B cell (primary cell): ENCODE measurements around the gene MMP11. TPM values are rescaled to one million over a fixed set of nuclear protein-coding genes. Genes with fewer than 3 reads are reported as not detected.
A peak's percentile ranks its signal among the peaks of the same experiment; 100 is the strongest.

Experiments
- ATAC-seq: fragments of 200-7000 bp; cut with Tn5 transposase; one replicate; pipeline ENCODE4 v1.10.0; 2021; ENCODE audit warnings: low read depth, mild to moderate bottlenecking, moderate number of reproducible peaks, moderate library complexity
- CTCF ChIA-PET: fragments of 350-600 bp; sonication (Branson Sonifier 250); formaldehyde crosslinking; loops from one replicate; lab custom pipeline; 2021; ENCODE audit warnings: antibody characterized with exemption, inconsistent platforms; lab: Charles Lee
- POLR2A ChIA-PET: fragments of 350-600 bp; sonication (Branson Sonifier 250); formaldehyde crosslinking; loops from one replicate; lab custom pipeline; 2021; ENCODE audit warnings: antibody characterized with exemption; lab: Charles Lee
- DNase-seq: peaks from one replicate; pipeline ENCODE4 v3.0.0; 2013
- H2AFZ ChIP-seq: 2 replicates; pipeline ENCODE4 v1.6.1; 2012; ENCODE audit warnings: mild to moderate bottlenecking, low read depth, low read length; ENCODE audit not compliant: insufficient read depth, poor library complexity, severe bottlenecking
- H3K27ac ChIP-seq, 2 donors: 1 replicate in 1 of 2; 2 replicates in 1 of 2; pipeline ENCODE4 v1.5.1; 2012 to 2013; ENCODE audit warnings: low read length in 2 of 2, mild to moderate bottlenecking in 2 of 2, moderate library complexity in 1 of 2
- H3K27me3 ChIP-seq, 4 experiments: fragments of 200-600 bp in 1 of 4; sonication (generic) in 1 of 4; replicated peaks in 1 of 4; 1 replicate in 2 of 4; 2 replicates in 2 of 4; pipeline versions ENCODE4 v1.6.1 to v1.7.0; 2013 to 2016; ENCODE audit warnings: low read length in 3 of 4, mild to moderate bottlenecking in 2 of 4, mixed read lengths in 1 of 4, moderate library complexity in 1 of 4; ENCODE audit not compliant: insufficient read depth in 4 of 4, control insufficient read depth in 3 of 4; ENCODE audit errors: control extremely low read depth in 1 of 4
- H3K36me3 ChIP-seq, 2 experiments: replicated peaks in 1 of 2; 1 replicate in 1 of 2; 2 replicates in 1 of 2; pipeline versions ENCODE4 v1.6.1 to v1.7.1; 2013; ENCODE audit warnings: low read length in 1 of 2; ENCODE audit not compliant: insufficient read depth in 2 of 2, control insufficient read depth in 1 of 2; ENCODE audit errors: control extremely low read depth in 1 of 2, extremely low read depth in 1 of 2
- H3K4me1 ChIP-seq, 2 donors: fragments of 200-600 bp in 1 of 2; sonication (generic) in 1 of 2; 1 replicate in 1 of 2; 2 replicates in 1 of 2; pipeline versions ENCODE4 v1.5.1 to v1.6.1; 2013 to 2017; ENCODE audit warnings: low read length in 2 of 2; ENCODE audit not compliant: control insufficient read depth in 2 of 2, insufficient read depth in 2 of 2
- H3K4me2 ChIP-seq: replicated peaks from 2 replicates; pipeline ENCODE3; 2012; ENCODE audit warnings: mild to moderate bottlenecking, low read depth, low read length; ENCODE audit not compliant: poor library complexity, severe bottlenecking
- H3K4me3 ChIP-seq, 5 experiments: fragments of 200-600 bp in 1 of 5; sonication (generic) in 1 of 5; 1 replicate in 3 of 5; 2 replicates in 2 of 5; pipeline versions ENCODE4 v1.5.1 to v1.7.0; 2011 to 2016; ENCODE audit warnings: low read length in 4 of 5, mild to moderate bottlenecking in 4 of 5, low read depth in 2 of 5, control low read depth in 1 of 5, moderate library complexity in 1 of 5; ENCODE audit not compliant: insufficient read depth in 1 of 5; ENCODE audit errors: control extremely low read depth in 1 of 5, extremely low read depth in 1 of 5
- H3K79me2 ChIP-seq: fragments of 200-600 bp; sonication (generic); one replicate; pipeline ENCODE4 v1.6.0; 2016; ENCODE audit warnings: low read length; ENCODE audit not compliant: control insufficient read depth, insufficient read depth
- H3K9ac ChIP-seq: fragments of 200-600 bp; sonication (generic); 2 replicates; pipeline ENCODE4 v1.6.1; 2017; ENCODE audit warnings: mild to moderate bottlenecking, low read length, moderate library complexity
- H3K9me3 ChIP-seq, 3 donors: one replicate each; pipeline versions ENCODE4 v1.6.1 to v1.7.1; 2013; ENCODE audit warnings: low read length in 2 of 3; ENCODE audit not compliant: control insufficient read depth in 2 of 3, insufficient read depth in 1 of 3; ENCODE audit errors: control extremely low read depth in 1 of 3
- H4K20me1 ChIP-seq: 2 replicates; pipeline ENCODE4 v1.6.0; 2012; ENCODE audit warnings: mild to moderate bottlenecking, low read length; ENCODE audit not compliant: insufficient read depth, control insufficient read depth, poor library complexity, severe bottlenecking
- H3K27ac Mint-ChIP-seq: one replicate; pipeline ENCODE4 v1.8.0; 2021; ENCODE audit warnings: mixed read lengths
- H3K27me3 Mint-ChIP-seq: one replicate; pipeline ENCODE4 v1.8.0; 2021; ENCODE audit warnings: mixed read lengths
- H3K4me1 Mint-ChIP-seq: one replicate; pipeline ENCODE4 v1.8.0; 2021; ENCODE audit warnings: mixed read lengths
- H3K4me3 Mint-ChIP-seq: one replicate; pipeline ENCODE4 v1.8.0; 2021; ENCODE audit warnings: mixed read lengths
- H3K9me3 Mint-ChIP-seq: one replicate; pipeline ENCODE4 v1.8.0; 2022; ENCODE audit warnings: mixed read lengths; ENCODE audit not compliant: insufficient read depth
- EZH2 ChIP-seq: IDR thresholded peaks from 2 replicates; pipeline ENCODE4 v1.6.1; 2012; ENCODE audit warnings: borderline replicate concordance, low read depth, mild to moderate bottlenecking, moderate library complexity, low read length; ENCODE audit not compliant: insufficient read depth, poor library complexity, severe bottlenecking
- WGBS: methylation state at CpG from one replicate; pipeline ENCODE4 v1.1.5; 2013; ENCODE audit warnings: missing lambda C conversion rate; ENCODE audit not compliant: insufficient coverage; 5-methylcytosine and 5-hydroxymethylcytosine counted together
- intact Hi-C: fragments of 100-400 bp; cut with micrococcal nuclease; formaldehyde crosslinking; loops from one replicate; pipeline ENCODE4 v1.10.0; 2022
- polyA plus RNA-seq: library from polyadenylated mRNA; depleted of rRNA; stranded (reverse); fragments of >200 nt; gene quantifications from 2 replicates; pipeline ENCODE4 v1.2.3, GENCODE V29; 2012
- total RNA-seq, 2 donors: library from RNA; stranded (reverse); fragments of 120-200 nt in 1 of 2; gene quantifications; 1 replicate in 1 of 2; 2 replicates in 1 of 2; pipeline versions ENCODE4 v1.2.3 to v1.2.4, GENCODE V29; 2013 to 2022
- TF ChIP-seq, protein P1 (sequence below): fragments of 200-600 bp; IDR thresholded peaks from one replicate; pipeline ENCODE4 v1.8.0; 2022; ENCODE audit warnings: antibody characterized with exemption, mild to moderate bottlenecking

Gene MMP11
- total and polyA plus RNA-seq, 2 donors (not counting 1 experiment from before 2014, with no cell fraction given), result 11.6 to 19.0 TPM

DNA sequence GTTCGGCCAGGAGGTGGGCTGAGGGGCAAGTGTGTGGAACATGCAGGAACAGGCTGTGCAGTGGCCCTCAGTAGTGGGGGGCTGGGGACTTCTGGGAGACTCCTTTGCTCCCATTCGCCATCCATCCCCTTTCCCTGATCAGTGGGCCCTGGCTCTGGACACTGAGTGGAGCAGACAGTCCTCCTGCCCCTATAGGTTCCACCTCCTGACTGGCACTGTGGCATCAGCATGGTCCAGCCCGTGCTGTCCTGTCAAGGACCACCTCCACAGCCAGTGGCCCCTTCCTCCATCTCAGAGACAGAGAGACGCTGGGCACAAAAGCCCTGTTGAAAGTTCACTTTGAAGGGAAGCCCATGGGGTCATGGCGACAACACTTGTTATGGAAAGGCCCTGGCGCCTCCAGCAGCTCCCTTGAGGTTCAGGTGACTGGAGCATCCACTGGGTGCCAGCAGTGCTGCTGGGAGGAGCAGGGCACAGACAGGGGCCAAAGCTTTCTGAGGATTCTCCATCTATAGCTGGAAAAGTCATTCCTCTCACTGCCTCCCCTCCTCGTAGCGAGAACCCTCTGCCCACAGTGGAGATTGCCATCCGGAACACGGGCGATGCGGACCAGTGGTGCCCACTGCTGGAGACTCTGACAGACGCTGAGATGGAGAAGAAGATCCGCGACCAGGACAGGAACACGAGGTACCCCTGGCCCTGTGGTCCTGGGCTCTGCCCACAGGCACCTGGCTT, 60.5 kb downstream of the MMP11 start:
- no peaks in the 10 kb centered on the region for H3K9me3 Mint-ChIP-seq
- ChIA-PET CTCF (no interaction called here), POLR2A (no interaction called here)
- Histone ChIP-seq H3K4me3 (no peak overlapping the region), H4K20me1 (peaks cover 54% of the 10 kb centered on the region), H3K79me2 (peaks cover 52% of the 10 kb centered on the region), H3K27me3 (no peaks in the 10 kb centered on the region), H3K4me2 (no peak overlapping the region), H3K9me3 (no peaks in the 10 kb centered on the region), H2AFZ (no peak overlapping the region), H3K27ac (peak overlapping the region in 1 of 2 donors; percentile 20), H3K36me3 (peaks cover 0 to 79% of the 10 kb centered on the region in 2 experiments), H3K9ac (no peak overlapping the region), H3K4me1 (peaks cover 30 to 46% of the 10 kb centered on the region in 2 donors)
- DNase-seq (peak; percentile 10), ATAC-seq (no peak)
- no peaks in the 10 kb centered on the region for H3K27me3 Mint-ChIP-seq
- TF ChIP-seq EZH2, result no peak
- TF ChIP-seq, protein P1, sequence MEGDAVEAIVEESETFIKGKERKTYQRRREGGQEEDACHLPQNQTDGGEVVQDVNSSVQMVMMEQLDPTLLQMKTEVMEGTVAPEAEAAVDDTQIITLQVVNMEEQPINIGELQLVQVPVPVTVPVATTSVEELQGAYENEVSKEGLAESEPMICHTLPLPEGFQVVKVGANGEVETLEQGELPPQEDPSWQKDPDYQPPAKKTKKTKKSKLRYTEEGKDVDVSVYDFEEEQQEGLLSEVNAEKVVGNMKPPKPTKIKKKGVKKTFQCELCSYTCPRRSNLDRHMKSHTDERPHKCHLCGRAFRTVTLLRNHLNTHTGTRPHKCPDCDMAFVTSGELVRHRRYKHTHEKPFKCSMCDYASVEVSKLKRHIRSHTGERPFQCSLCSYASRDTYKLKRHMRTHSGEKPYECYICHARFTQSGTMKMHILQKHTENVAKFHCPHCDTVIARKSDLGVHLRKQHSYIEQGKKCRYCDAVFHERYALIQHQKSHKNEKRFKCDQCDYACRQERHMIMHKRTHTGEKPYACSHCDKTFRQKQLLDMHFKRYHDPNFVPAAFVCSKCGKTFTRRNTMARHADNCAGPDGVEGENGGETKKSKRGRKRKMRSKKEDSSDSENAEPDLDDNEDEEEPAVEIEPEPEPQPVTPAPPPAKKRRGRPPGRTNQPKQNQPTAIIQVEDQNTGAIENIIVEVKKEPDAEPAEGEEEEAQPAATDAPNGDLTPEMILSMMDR, result no peak
- WGBS, result 90% methylated on average over 16 of the region's 16 CpGs
- H3K4me1 Mint-ChIP-seq, result peaks cover 58% of the 10 kb centered on the region
- no peak overlapping the region for H3K4me3 Mint-ChIP-seq
- intact Hi-C loops, result loop anchor here (10.0 kb wide), 1 partner anchor 602 kb away; no protein-coding TSS in a partner anchor
- H3K27ac Mint-ChIP-seq, result no peak overlapping the region

Other genes starting within 250 kb of the MMP11 start
- not detected in 2 replicates for gene IGLL1, start 192.6 kb upstream of the MMP11 start, total RNA-seq
- 0.29 TPM in 1 of 2 replicates, not detected in the other for gene IGLL1, start 192.6 kb upstream of the MMP11 start, polyA plus RNA-seq
- 1.5 and 1.7 TPM in 2 replicates for gene DRICH1, start 140.5 kb upstream of the MMP11 start, total RNA-seq
- 0.37 and 2.1 TPM in 2 replicates for gene DRICH1, start 140.5 kb upstream of the MMP11 start, polyA plus RNA-seq
- gene RGL4, start 81.8 kb upstream of the MMP11 start, total RNA-seq, result 0.81 and 1.2 TPM in 2 replicates
- 2.7 and 4.1 TPM in 2 replicates for gene RGL4, start 81.8 kb upstream of the MMP11 start, polyA plus RNA-seq
- 8.3 and 9.6 TPM in 2 replicates for gene ZNF70, start 21.7 kb upstream of the MMP11 start, total RNA-seq
- 2.1 and 2.9 TPM in 2 replicates for gene ZNF70, start 21.7 kb upstream of the MMP11 start, polyA plus RNA-seq
- 73.0 and 92.7 TPM in 2 replicates for gene VPREB3, start 18.4 kb upstream of the MMP11 start, total RNA-seq
- 402 and 461 TPM in 2 replicates for gene VPREB3, start 18.4 kb upstream of the MMP11 start, polyA plus RNA-seq
- 0.81 and 1.0 TPM in 2 replicates for gene C22orf15, start 9.9 kb upstream of the MMP11 start, total RNA-seq
- gene C22orf15, start 9.9 kb upstream of the MMP11 start, polyA plus RNA-seq, result 0.30 and 0.61 TPM in 2 replicates
- 54.0 and 57.2 TPM in 2 replicates for gene CHCHD10, start 4.9 kb upstream of the MMP11 start, total RNA-seq
- gene CHCHD10, start 4.9 kb upstream of the MMP11 start, polyA plus RNA-seq, result 67.1 and 124 TPM in 2 replicates
- gene SMARCB1, start 14.1 kb downstream of the MMP11 start, total RNA-seq, result 179 and 187 TPM in 2 replicates
- 121 and 190 TPM in 2 replicates for gene SMARCB1, start 14.1 kb downstream of the MMP11 start, polyA plus RNA-seq
- 74.1 and 77.0 TPM in 2 replicates for gene DERL3, start 66.2 kb downstream of the MMP11 start, total RNA-seq
- gene DERL3, start 66.2 kb downstream of the MMP11 start, polyA plus RNA-seq, result 98.8 and 142 TPM in 2 replicates
- 54.3 and 61.5 TPM in 2 replicates for gene SLC2A11, start 85.0 kb downstream of the MMP11 start, total RNA-seq
- gene SLC2A11, start 85.0 kb downstream of the MMP11 start, polyA plus RNA-seq, result 38.6 and 43.0 TPM in 2 replicates
- 125 and 143 TPM in 2 replicates for gene MIF, start 121.5 kb downstream of the MMP11 start, total RNA-seq
- gene MIF, start 121.5 kb downstream of the MMP11 start, polyA plus RNA-seq, result 137 and 272 TPM in 2 replicates
- not detected in 2 replicates for gene GSTT2B, start 188.3 kb downstream of the MMP11 start, total RNA-seq
- not detected in 2 replicates for gene GSTT2B, start 188.3 kb downstream of the MMP11 start, polyA plus RNA-seq
- 4.1 and 5.0 TPM in 2 replicates for gene DDTL, start 194.0 kb downstream of the MMP11 start, total RNA-seq
- not detected in 2 replicates for gene DDTL, start 194.0 kb downstream of the MMP11 start, polyA plus RNA-seq
- 96.7 and 105 TPM in 2 replicates for gene DDT, start 201.6 kb downstream of the MMP11 start, total RNA-seq
- 88.0 and 142 TPM in 2 replicates for gene DDT, start 201.6 kb downstream of the MMP11 start, polyA plus RNA-seq
- gene GSTT2, start 207.3 kb downstream of the MMP11 start, total RNA-seq, result not detected in 2 replicates
- gene GSTT2, start 207.3 kb downstream of the MMP11 start, polyA plus RNA-seq, result not detected in 2 replicates
- not detected in 2 replicates for gene GSTT4, start 232.6 kb downstream of the MMP11 start, total RNA-seq
- not detected in 2 replicates for gene GSTT4, start 232.6 kb downstream of the MMP11 start, polyA plus RNA-seq
- 95.1 and 103 TPM in 2 replicates for gene CABIN1, start 238.5 kb downstream of the MMP11 start, total RNA-seq
- 37.1 and 43.6 TPM in 2 replicates for gene CABIN1, start 238.5 kb downstream of the MMP11 start, polyA plus RNA-seq